Renal cortical epithelial cell (primary cell): Measurements from ENCODE around the gene FASN. TPM values are rescaled to one million over a fixed set of nuclear protein-coding genes. Genes with fewer than 3 reads are reported as not detected.
"Not testable (repeated sequence)": the region's sequence is repeated elsewhere in the genome, so short reads cannot be mapped to it uniquely, and the experiment has no call there.

Source experiments
- DNase-seq: peaks from one replicate; pipeline ENCODE4 v3.0.0-alpha.2; 2011; ENCODE audit warnings: low read depth
- total RNA-seq: library from RNA; depleted of rRNA; stranded (reverse); fragments of >200 nt; gene quantifications from 2 replicates; pipeline ENCODE4 v1.2.3, GENCODE V29; 2014

Gene FASN
- total RNA-seq, 1 donor from 2014 or later: 103 TPM

DNA sequence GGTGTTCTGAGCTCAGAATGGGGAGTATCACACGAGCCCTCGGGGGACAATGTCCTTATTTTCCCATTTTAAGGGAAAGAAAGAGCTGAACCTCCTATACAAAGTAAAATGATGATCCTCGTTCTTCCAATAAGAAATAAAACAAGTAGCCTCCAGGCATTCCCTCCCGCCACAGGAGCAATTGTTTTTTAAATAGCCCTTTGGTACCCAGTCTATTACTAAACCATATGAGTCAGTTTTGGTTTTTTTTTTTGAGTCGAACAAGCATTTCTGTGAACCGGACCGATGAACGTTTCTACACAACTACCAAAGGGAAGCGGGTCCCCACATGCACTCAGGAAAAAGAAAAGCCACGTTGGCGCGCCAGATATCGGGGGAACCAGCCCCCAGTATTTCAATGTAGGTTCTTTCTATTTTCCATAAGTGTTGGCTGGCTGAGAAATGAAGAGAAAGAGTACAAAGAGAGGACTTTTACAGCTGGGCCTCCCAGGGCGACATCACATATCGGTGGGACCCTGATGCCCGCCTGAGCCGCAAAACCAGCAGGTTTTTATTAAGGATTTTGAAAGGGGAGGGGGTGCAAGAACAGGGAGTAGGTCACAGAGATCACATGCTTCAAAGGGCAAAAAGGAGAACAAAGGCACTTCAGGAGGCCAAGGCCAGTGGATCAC is 56.8 kb downstream of the FASN start:
- peak; percentile 37 for DNase-seq

GRCh38 chr17:82039695-82040299 is 58.2 kb downstream of the FASN start:
- DNase-seq: no peak

- DNase-seq: not testable (repeated sequence)
Measured at GRCh38 chr17:82038796-82039409, 59.1 kb downstream of the FASN start.

GRCh38 chr17:82037889-82038195 is 60.2 kb downstream of the FASN start:
- DNase-seq: no peak

GRCh38 chr17:82037092-82037888 is 60.7 kb downstream of the FASN start, which contains the start of gene DCXR:
Gene DCXR, minus strand, starts transcription at chr17:82037697. Its CDS starts 15 bp downstream, at chr17:82037682.
- peak; percentile 83 for DNase-seq

DNA sequence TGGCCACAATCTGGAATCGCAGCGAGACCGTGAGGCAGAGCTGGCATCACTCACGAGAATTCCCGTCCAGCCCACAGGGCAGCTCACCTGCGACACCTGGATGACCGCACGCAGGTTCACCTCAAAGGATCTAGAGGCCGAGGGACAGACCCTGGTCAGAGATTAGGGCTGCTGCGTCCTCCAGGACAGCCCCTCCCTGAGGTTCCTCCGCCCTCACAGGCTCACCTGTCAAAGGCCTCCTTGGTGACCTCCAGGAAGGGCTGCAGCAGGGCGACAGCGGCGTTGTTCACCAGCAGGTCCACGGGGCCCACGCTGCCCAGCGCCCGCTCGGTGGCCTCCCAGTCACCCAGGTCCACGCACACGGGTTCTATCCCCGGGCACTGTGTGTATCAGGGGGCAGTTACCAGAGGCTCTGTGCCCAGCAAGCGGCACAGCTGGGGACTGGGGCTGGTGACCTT is 61.4 kb downstream of the FASN start:
- DNase-seq: no peak

- no peak for DNase-seq
Measured at GRCh38 chr17:82035956-82036633, 61.9 kb downstream of the FASN start.

DNA sequence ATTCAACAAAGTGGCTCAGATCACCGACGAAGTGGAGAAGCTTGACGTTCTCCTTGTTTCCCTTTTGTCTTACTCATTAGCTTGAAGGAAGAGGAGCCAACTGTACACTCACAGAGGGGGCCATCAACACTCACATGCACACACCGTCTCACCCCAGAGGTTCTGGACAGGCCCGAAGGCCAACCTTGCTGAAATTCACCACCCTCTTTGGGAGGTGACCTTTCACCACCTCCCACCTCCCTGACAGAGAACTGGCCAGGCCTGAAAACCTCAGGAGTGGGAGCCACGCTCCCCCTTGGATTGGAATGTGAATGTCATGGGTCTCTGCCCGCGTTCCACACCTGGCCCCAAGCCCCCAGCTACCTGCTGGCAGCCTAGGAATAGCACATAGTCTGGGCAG is 62.5 kb downstream of the FASN start:
- no peak for DNase-seq

DNA sequence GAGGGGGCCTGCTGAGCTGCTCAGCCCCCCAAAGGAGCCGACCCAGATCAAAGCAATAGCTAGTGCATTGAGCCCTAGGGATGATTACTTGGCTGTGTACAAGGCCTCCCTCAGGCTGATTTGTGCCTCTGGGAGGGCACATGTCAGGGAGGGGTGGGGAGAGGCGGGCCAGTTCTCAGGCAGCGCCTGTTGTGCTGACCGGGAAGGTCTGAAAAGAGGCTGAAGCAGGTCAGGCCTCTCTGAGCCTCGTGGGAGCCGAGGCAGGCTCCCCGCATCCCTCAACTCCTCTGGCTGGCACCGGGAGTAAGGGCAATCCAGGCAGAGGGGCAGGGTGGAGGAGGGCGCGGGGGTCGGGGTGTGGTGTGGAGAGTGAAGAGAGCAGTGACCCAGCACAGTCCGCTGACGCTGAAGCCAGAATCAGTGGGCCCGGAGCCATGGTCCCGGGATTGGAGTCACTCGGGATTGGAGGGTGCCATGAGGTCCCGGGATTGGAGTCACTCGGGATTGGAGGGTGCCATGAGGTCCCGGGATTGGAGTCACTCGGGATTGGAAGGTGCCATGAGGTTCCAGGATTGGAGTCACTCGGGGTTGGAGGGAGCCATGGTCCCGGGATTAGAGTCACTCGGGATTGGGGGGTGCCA is 63.5 kb downstream of the FASN start:
- DNase-seq: no peak

- DNase-seq: no peak
Measured at GRCh38 chr17:82033359-82034085, 64.5 kb downstream of the FASN start.

- no peak for DNase-seq
Measured at GRCh38 chr17:82031885-82032627, 66.0 kb downstream of the FASN start.

- no peak for DNase-seq
Measured at GRCh38 chr17:82031303-82031884, 66.6 kb downstream of the FASN start, which contains the start of gene RAC3. Gene RAC3, plus strand, starts transcription at chr17:82031678. Its CDS starts 84 bp downstream, at chr17:82031762.

DNA sequence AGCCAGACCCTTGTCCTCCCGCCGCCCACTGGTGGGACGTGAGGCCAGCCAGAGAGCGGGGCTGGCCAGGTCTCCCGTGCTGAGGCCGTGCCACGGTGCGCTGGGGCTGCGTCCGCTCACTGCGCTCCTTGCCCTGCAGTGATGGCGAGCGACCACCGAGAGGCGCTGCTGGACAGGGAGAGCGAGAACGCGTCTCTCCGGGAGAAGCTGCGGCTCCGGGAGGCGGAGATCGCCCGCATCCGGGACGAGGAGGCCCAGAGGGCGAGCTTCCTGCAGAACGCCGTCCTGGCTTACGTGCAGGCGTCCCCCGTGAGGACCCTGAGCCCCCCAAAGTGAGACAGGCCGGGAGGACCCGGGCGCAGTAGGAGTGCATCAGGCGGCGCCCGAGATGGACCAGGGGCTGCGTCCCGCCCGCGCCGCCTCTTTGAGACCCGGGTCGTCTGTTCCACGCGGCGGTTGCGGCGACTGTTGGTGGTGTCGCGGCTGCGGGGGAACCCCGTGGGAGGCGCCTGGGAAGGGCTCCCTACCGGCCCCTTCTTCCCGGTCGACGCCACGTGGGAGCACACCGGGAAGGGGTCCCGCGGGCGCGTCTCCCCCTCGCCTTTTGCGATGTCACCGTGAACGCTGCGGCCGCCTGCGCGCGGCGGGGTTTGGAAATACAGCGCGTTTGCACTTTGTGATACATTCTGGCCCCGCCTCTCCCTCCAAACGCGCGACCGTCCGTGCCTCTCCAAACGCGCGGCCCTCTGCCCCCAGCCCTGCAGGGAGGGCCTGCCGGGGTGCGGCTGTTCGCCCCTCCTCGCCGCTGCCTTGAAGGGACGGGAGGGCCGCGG is 67.3 kb downstream of the FASN start:
- DNase-seq: peak; percentile 57

- no peak for DNase-seq
Measured at GRCh38 chr17:82029990-82030469, 68.0 kb downstream of the FASN start.

- DNase-seq: no peak
Measured at GRCh38 chr17:82029391-82029790, 68.6 kb downstream of the FASN start.

- no peak for DNase-seq
Measured at GRCh38 chr17:82028966-82029365, 69.1 kb downstream of the FASN start.
